Measurements from ENCODE around the gene POLK. TPM values are rescaled to one million over a fixed set of nuclear protein-coding genes. Genes with fewer than 3 reads are reported as not detected.

The POLK gene
- total RNA-seq, 1 experiment from 2014 or later, result 9.0 TPM

GRCh38 chr5:75616371-75616881, 104.7 kb downstream of the POLK start:
- no peaks in the 10 kb centered on the region for H3K79me2 ChIP-seq (ENCODE audit: low read length)
- TF ChIP-seq EZH2phosphoT487 (IDR thresholded peaks at IDR 0.05; ENCODE audit: borderline replicate concordance, low read length) (no peak), EZH2 (IDR thresholded peaks at IDR 0.05; ENCODE audit: low read length, unreplicated experiment) (no peak)
- TF ChIP-seq, protein P1, sequence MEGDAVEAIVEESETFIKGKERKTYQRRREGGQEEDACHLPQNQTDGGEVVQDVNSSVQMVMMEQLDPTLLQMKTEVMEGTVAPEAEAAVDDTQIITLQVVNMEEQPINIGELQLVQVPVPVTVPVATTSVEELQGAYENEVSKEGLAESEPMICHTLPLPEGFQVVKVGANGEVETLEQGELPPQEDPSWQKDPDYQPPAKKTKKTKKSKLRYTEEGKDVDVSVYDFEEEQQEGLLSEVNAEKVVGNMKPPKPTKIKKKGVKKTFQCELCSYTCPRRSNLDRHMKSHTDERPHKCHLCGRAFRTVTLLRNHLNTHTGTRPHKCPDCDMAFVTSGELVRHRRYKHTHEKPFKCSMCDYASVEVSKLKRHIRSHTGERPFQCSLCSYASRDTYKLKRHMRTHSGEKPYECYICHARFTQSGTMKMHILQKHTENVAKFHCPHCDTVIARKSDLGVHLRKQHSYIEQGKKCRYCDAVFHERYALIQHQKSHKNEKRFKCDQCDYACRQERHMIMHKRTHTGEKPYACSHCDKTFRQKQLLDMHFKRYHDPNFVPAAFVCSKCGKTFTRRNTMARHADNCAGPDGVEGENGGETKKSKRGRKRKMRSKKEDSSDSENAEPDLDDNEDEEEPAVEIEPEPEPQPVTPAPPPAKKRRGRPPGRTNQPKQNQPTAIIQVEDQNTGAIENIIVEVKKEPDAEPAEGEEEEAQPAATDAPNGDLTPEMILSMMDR (conservative IDR thresholded peaks at IDR 0.05; ENCODE audit: low read depth, low read length), result no peak
- H3K4me1 ChIP-seq (ENCODE audit: insufficient read depth, low read length), result peaks cover 40% of the 10 kb centered on the region
- BruUV-seq (replicated peaks), result no TSS peak
- H3K4me3 ChIP-seq (ENCODE audit: low read length), result no peak overlapping the region
- ATAC-seq (no peak), DNase-seq (no peak)
- no peaks in the 10 kb centered on the region for H3K9me2 ChIP-seq (replicated peaks; ENCODE audit: low read length)
- no peaks in the 10 kb centered on the region for H4K20me1 ChIP-seq (ENCODE audit: low read length)
- no peak overlapping the region for H3K9ac ChIP-seq (ENCODE audit: low read length)
- POLR2A ChIA-PET (ENCODE audit: unreplicated experiment), result no interaction called here
- H3K27ac ChIP-seq (ENCODE audit: low read length), result no peak overlapping the region
- intact Hi-C loops (cut with micrococcal nuclease), result no loop called here
- H3K9me3 ChIP-seq (ENCODE audit: low read length), result no peaks in the 10 kb centered on the region
- no peak overlapping the region for H3K4me2 ChIP-seq (ENCODE audit: low read length)
- no peak overlapping the region for H2AFZ ChIP-seq (ENCODE audit: low read length)
- H3F3A ChIP-seq (ENCODE audit: low read length, unreplicated experiment), result no peaks in the 10 kb centered on the region
- CTCF ChIA-PET, result no interaction called here
- H3K36me3 ChIP-seq (ENCODE audit: low read depth, low read length), result no peaks in the 10 kb centered on the region; the same call in 1 of the 2 replicates
- H3K27me3 ChIP-seq (ENCODE audit: low read length), result no peaks in the 10 kb centered on the region

GRCh38 chr5:75616971-75617621, 105.4 kb downstream of the POLK start:
- H3K79me2 ChIP-seq (ENCODE audit: low read length), result no peaks in the 10 kb centered on the region
- ATAC-seq (no peak), DNase-seq (no peak)
- H3K9ac ChIP-seq (ENCODE audit: low read length), result no peak overlapping the region
- H3K4me1 ChIP-seq (ENCODE audit: insufficient read depth, low read length), result peaks cover 43% of the 10 kb centered on the region
- BruUV-seq (replicated peaks), result no TSS peak
- TF ChIP-seq EZH2phosphoT487 (IDR thresholded peaks at IDR 0.05; ENCODE audit: borderline replicate concordance, low read length) (no peak), EZH2 (IDR thresholded peaks at IDR 0.05; ENCODE audit: low read length, unreplicated experiment) (no peak)
- TF ChIP-seq, protein P1 (conservative IDR thresholded peaks at IDR 0.05; ENCODE audit: low read depth, low read length), result no peak
- H3K36me3 ChIP-seq (ENCODE audit: low read depth, low read length), result no peaks in the 10 kb centered on the region; the same call in 1 of the 2 replicates
- H2AFZ ChIP-seq (ENCODE audit: low read length), result no peak overlapping the region
- H3K9me2 ChIP-seq (replicated peaks; ENCODE audit: low read length), result no peaks in the 10 kb centered on the region
- no peaks in the 10 kb centered on the region for H3F3A ChIP-seq (ENCODE audit: low read length, unreplicated experiment)
- ChIA-PET POLR2A (ENCODE audit: unreplicated experiment) (no interaction called here), CTCF (no interaction called here)
- intact Hi-C loops (cut with micrococcal nuclease), result no loop called here
- no peak overlapping the region for H3K27ac ChIP-seq (ENCODE audit: low read length)
- H3K27me3 ChIP-seq (ENCODE audit: low read length), result no peaks in the 10 kb centered on the region
- no peaks in the 10 kb centered on the region for H4K20me1 ChIP-seq (ENCODE audit: low read length)
- no peak overlapping the region for H3K4me2 ChIP-seq (ENCODE audit: low read length)
- H3K4me3 ChIP-seq (ENCODE audit: low read length), result no peak overlapping the region
- H3K9me3 ChIP-seq (ENCODE audit: low read length), result no peaks in the 10 kb centered on the region

- BruUV-seq (replicated peaks), result no TSS peak
- DNase-seq (no peak), ATAC-seq (no peak)
- ChIA-PET CTCF (no interaction called here), POLR2A (ENCODE audit: unreplicated experiment) (no interaction called here)
- no peak overlapping the region for H2AFZ ChIP-seq (ENCODE audit: low read length)
- H3K4me3 ChIP-seq (ENCODE audit: low read length), result no peak overlapping the region
- H4K20me1 ChIP-seq (ENCODE audit: low read length), result no peaks in the 10 kb centered on the region
- TF ChIP-seq EZH2 (IDR thresholded peaks at IDR 0.05; ENCODE audit: low read length, unreplicated experiment) (no peak), EZH2phosphoT487 (IDR thresholded peaks at IDR 0.05; ENCODE audit: borderline replicate concordance, low read length) (no peak)
- TF ChIP-seq, protein P1 (conservative IDR thresholded peaks at IDR 0.05; ENCODE audit: low read depth, low read length), result no peak
- peaks cover 42% of the 10 kb centered on the region for H3K4me1 ChIP-seq (ENCODE audit: insufficient read depth, low read length)
- no peaks in the 10 kb centered on the region for H3K79me2 ChIP-seq (ENCODE audit: low read length)
- no peaks in the 10 kb centered on the region for H3K9me3 ChIP-seq (ENCODE audit: low read length)
- no peak overlapping the region for H3K4me2 ChIP-seq (ENCODE audit: low read length)
- H3F3A ChIP-seq (ENCODE audit: low read length, unreplicated experiment), result peaks cover under 1% of the 10 kb centered on the region
- intact Hi-C loops (cut with micrococcal nuclease), result no loop called here
- H3K27me3 ChIP-seq (ENCODE audit: low read length), result no peaks in the 10 kb centered on the region
- no peak overlapping the region for H3K27ac ChIP-seq (ENCODE audit: low read length)
- no peaks in the 10 kb centered on the region for H3K9me2 ChIP-seq (replicated peaks; ENCODE audit: low read length)
- no peaks in the 10 kb centered on the region; the same call in 1 of the 2 replicates for H3K36me3 ChIP-seq (ENCODE audit: low read depth, low read length)
- H3K9ac ChIP-seq (ENCODE audit: low read length), result no peak overlapping the region
Measured at GRCh38 chr5:75617736-75618352, 106.2 kb downstream of the POLK start.
